H9 (cell line): ENCODE results near the gene CADPS2. TPM values are rescaled to one million over a fixed set of nuclear protein-coding genes. Genes with fewer than 3 reads are reported as not detected.

Source experiments
- DNase-seq: peaks from one replicate; pipeline ENCODE4 v3.0.0-alpha.2; 2017
- H2AFZ ChIP-seq: one replicate; pipeline ENCODE4 v1.6.1; 2013; ENCODE audit warnings: mild to moderate bottlenecking, low read length, control low read depth, moderate library complexity
- H2AK5ac ChIP-seq: 2 replicates; pipeline ENCODE4 v1.6.1; 2013; ENCODE audit warnings: low read length, control low read depth, mixed read lengths; ENCODE audit not compliant: insufficient read length
- H2BK120ac ChIP-seq: one replicate; pipeline ENCODE4 v1.6.1; 2013; ENCODE audit warnings: low read depth, mild to moderate bottlenecking, low read length, control low read depth, inconsistent platforms; ENCODE audit not compliant: poor library complexity, severe bottlenecking
- H2BK12ac ChIP-seq: 2 replicates; pipeline ENCODE4 v1.6.1; 2013; ENCODE audit warnings: low read length, control low read depth, mixed read lengths, low read depth; ENCODE audit not compliant: insufficient read length
- H2BK15ac ChIP-seq: 2 replicates; pipeline ENCODE4 v1.6.1; 2013; ENCODE audit warnings: low read depth, low read length, control low read depth
- H2BK20ac ChIP-seq: one replicate; pipeline ENCODE4 v1.6.1; 2013; ENCODE audit warnings: low read depth, mild to moderate bottlenecking, low read length, control low read depth, inconsistent platforms; ENCODE audit not compliant: poor library complexity, severe bottlenecking
- H2BK5ac ChIP-seq: 2 replicates; pipeline ENCODE4 v1.6.1; 2013; ENCODE audit warnings: low read length, control low read depth, mixed read lengths; ENCODE audit not compliant: insufficient read length
- H3K14ac ChIP-seq: 2 replicates; pipeline ENCODE4 v1.6.1; 2013; ENCODE audit warnings: low read length, control low read depth; ENCODE audit not compliant: insufficient read depth
- H3K18ac ChIP-seq: 2 replicates; pipeline ENCODE4 v1.6.1; 2013; ENCODE audit warnings: low read depth, mild to moderate bottlenecking, mixed read lengths, low read length, control low read depth; ENCODE audit not compliant: insufficient read length
- H3K23ac ChIP-seq: 2 replicates; pipeline ENCODE4 v1.6.1; 2013; ENCODE audit warnings: low read length, control low read depth, mixed read lengths, low read depth; ENCODE audit not compliant: insufficient read length
- H3K23me2 ChIP-seq: 2 replicates; pipeline ENCODE4 v1.6.1; 2013; ENCODE audit warnings: low read depth, mild to moderate bottlenecking, mixed read lengths, low read length, control low read depth; ENCODE audit not compliant: insufficient read length, poor library complexity, severe bottlenecking
- H3K27ac ChIP-seq: 2 replicates; pipeline ENCODE4 v1.5.1; 2013; ENCODE audit warnings: low read length, control low read depth, mixed read lengths, low read depth; ENCODE audit not compliant: insufficient read length
- H3K27me3 ChIP-seq: 2 replicates; pipeline ENCODE4 v1.6.1; 2013; ENCODE audit warnings: low read length, control low read depth, inconsistent platforms; ENCODE audit not compliant: insufficient read depth
- H3K4ac ChIP-seq: 2 replicates; pipeline ENCODE4 v1.6.1; 2013; ENCODE audit warnings: low read depth, mild to moderate bottlenecking, control low read depth, inconsistent platforms, low read length, moderate library complexity
- H3K4me1 ChIP-seq: 2 replicates; pipeline ENCODE4 v1.6.1; 2013; ENCODE audit warnings: low read length, control low read depth, inconsistent platforms; ENCODE audit not compliant: insufficient read depth
- H3K4me2 ChIP-seq: 2 replicates; pipeline ENCODE4 v1.6.1; 2013; ENCODE audit warnings: low read length, control low read depth, mixed read lengths; ENCODE audit not compliant: insufficient read length, insufficient read depth
- H3K56ac ChIP-seq: 2 replicates; pipeline ENCODE4 v1.6.1; 2013; ENCODE audit warnings: low read depth, mild to moderate bottlenecking, mixed read lengths, low read length, control low read depth; ENCODE audit not compliant: insufficient read length
- H3K79me1 ChIP-seq: 2 replicates; pipeline ENCODE4 v1.6.1; 2013; ENCODE audit warnings: low read depth, mild to moderate bottlenecking, moderate library complexity, low read length, control low read depth, inconsistent platforms; ENCODE audit not compliant: insufficient read depth, poor library complexity, severe bottlenecking
- H3K79me2 ChIP-seq: 2 replicates; pipeline ENCODE4 v1.6.1; 2013; ENCODE audit warnings: low read length, control low read depth, inconsistent platforms; ENCODE audit not compliant: insufficient read depth
- H3K9ac ChIP-seq: 2 replicates; pipeline ENCODE4 v1.6.1; 2013; ENCODE audit warnings: low read length, control low read depth, mixed read lengths; ENCODE audit not compliant: insufficient read length; ENCODE audit errors: extremely low read depth
- H3K9me3 ChIP-seq: one replicate; pipeline ENCODE4 v1.6.1; 2013; ENCODE audit warnings: low read depth, low read length, inconsistent platforms; ENCODE audit not compliant: control insufficient read depth
- H3T11ph ChIP-seq: one replicate; pipeline ENCODE4 v1.6.1; 2013; ENCODE audit warnings: mild to moderate bottlenecking, low read length, control low read depth, inconsistent platforms
- H4K20me1 ChIP-seq: one replicate; pipeline ENCODE4 v1.6.1; 2013; ENCODE audit not compliant: control insufficient read depth, insufficient read length, insufficient read depth
- H4K5ac ChIP-seq: 2 replicates; pipeline ENCODE4 v1.6.1; 2013; ENCODE audit warnings: low read depth, mild to moderate bottlenecking, mixed read lengths, low read length, control low read depth; ENCODE audit not compliant: insufficient read length
- H4K8ac ChIP-seq: replicated peaks from 2 replicates; pipeline ENCODE4 v1.6.1; 2013; ENCODE audit warnings: low read length, control low read depth, mixed read lengths, low read depth; ENCODE audit not compliant: insufficient read length
- H4K91ac ChIP-seq: 2 replicates; pipeline ENCODE4 v1.6.1; 2013; ENCODE audit warnings: low read depth, mild to moderate bottlenecking, moderate library complexity, mixed read lengths, low read length, control low read depth; ENCODE audit not compliant: insufficient read length
- H3K27ac Mint-ChIP-seq, 3 experiments: 2 replicates in 2 of 3; 3 replicates in 1 of 3; pipeline ENCODE4 v1.8.0; 2020 to 2021; ENCODE audit warnings: mixed read lengths in 3 of 3, mild to moderate bottlenecking in 1 of 3, moderate library complexity in 1 of 3
- H3K27me3 Mint-ChIP-seq: 2 replicates; pipeline ENCODE4 v1.8.0; 2021; ENCODE audit warnings: low read depth, mild to moderate bottlenecking, moderate library complexity, mixed read lengths
- H3K36me3 Mint-ChIP-seq, 3 experiments: 2 replicates in 2 of 3; 3 replicates in 1 of 3; pipeline ENCODE4 v1.8.0; 2020 to 2021; ENCODE audit warnings: low read depth in 3 of 3, mixed read lengths in 3 of 3; ENCODE audit not compliant: insufficient read depth in 1 of 3
- H3K4me1 Mint-ChIP-seq, 2 experiments: 2 replicates each; pipeline ENCODE4 v1.8.0; 2020; ENCODE audit warnings: mixed read lengths in 2 of 2
- H3K4me3 Mint-ChIP-seq, 2 experiments: 2 replicates in 1 of 2; 3 replicates in 1 of 2; pipeline ENCODE4 v1.8.0; 2020 to 2021; ENCODE audit warnings: mild to moderate bottlenecking in 2 of 2, mixed read lengths in 2 of 2, moderate library complexity in 1 of 2
- H3K9me3 Mint-ChIP-seq, 2 experiments: 2 replicates in 1 of 2; 3 replicates in 1 of 2; pipeline ENCODE4 v1.8.0; 2020; ENCODE audit warnings: mild to moderate bottlenecking in 2 of 2, mixed read lengths in 2 of 2, moderate library complexity in 1 of 2
- WGBS: extraction: QIAGEN DNeasy Blood & Tissue Kit; methylation state at CpG from one replicate; pipeline ENCODE4 v1.1.7; 2013; ENCODE audit warnings: missing lambda C conversion rate, low lambda C conversion rate, mixed read lengths; ENCODE audit not compliant: insufficient read length; ENCODE audit errors: extremely low coverage; 5-methylcytosine and 5-hydroxymethylcytosine counted together
- total RNA-seq: library from RNA; stranded (reverse); gene quantifications from 2 replicates; pipeline ENCODE4 v1.2.1, GENCODE V29; 2021
- TF ChIP-seq, protein P1 (sequence below): fragments of 200-600 bp; sonication (generic); conservative IDR thresholded peaks from 3 replicates; pipeline ENCODE4 v1.8.0; 2021; ENCODE audit warnings: antibody characterized with exemption, mild to moderate bottlenecking

The CADPS2 gene
- total RNA-seq, 1 experiment from 2014 or later, result 7.1 TPM

DNA sequence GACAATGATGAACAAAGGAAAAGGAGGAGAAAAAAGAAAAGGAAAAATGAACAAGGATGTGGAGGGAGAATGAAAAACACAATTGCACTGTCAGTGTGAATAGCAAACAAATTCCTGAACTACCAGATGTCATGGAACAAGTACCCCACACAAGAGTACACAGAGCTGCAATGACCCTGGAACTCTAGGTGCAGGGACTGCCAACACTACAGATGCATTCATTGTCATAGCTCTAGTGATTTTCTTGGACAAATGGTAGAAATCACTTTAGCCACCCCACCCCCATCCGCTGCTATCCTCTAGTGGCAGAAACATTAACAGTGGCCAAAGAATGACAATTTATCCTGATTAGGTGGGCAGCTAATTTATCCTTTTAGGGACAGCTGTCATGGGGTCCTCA lies 190.4 kb downstream of the CADPS2 start:
- H3K9me3 ChIP-seq, result peaks cover 5% of the 10 kb centered on the region
- H4K91ac ChIP-seq, result no peak overlapping the region
- no peak overlapping the region for H3K27ac ChIP-seq
- no peak overlapping the region for H4K5ac ChIP-seq
- H4K8ac ChIP-seq, result no peak overlapping the region
- no peak overlapping the region for H2BK15ac ChIP-seq
- DNase-seq, result no peak
- no peaks in the 10 kb centered on the region for H3K79me1 ChIP-seq
- peaks cover 10 to 13% of the 10 kb centered on the region in 2 experiments for H3K9me3 Mint-ChIP-seq
- H3K79me2 ChIP-seq, result no peaks in the 10 kb centered on the region
- H3K36me3 Mint-ChIP-seq, result peaks cover 9 to 12% (median 9%) of the 10 kb centered on the region in 3 experiments
- no peak overlapping the region for H3K23ac ChIP-seq
- H3K23me2 ChIP-seq, result no peaks in the 10 kb centered on the region
- H3K14ac ChIP-seq, result no peak overlapping the region
- no peak overlapping the region for H3K4ac ChIP-seq
- no peaks in the 10 kb centered on the region for H4K20me1 ChIP-seq
- no peak overlapping the region for H2AK5ac ChIP-seq
- no peak overlapping the region for H3K9ac ChIP-seq
- H2BK5ac ChIP-seq, result no peak overlapping the region
- H3K4me1 Mint-ChIP-seq, result peaks cover 10 to 11% of the 10 kb centered on the region in 2 experiments
- H3K4me2 ChIP-seq, result no peak overlapping the region
- no CpG with 5 or more reads among the region's 1 CpG for WGBS
- H3K4me3 Mint-ChIP-seq, result no peak overlapping the region
- no peak overlapping the region for H3K27ac Mint-ChIP-seq
- no peak overlapping the region for H3K56ac ChIP-seq
- no peak overlapping the region for H3T11ph ChIP-seq
- H2BK120ac ChIP-seq, result no peak overlapping the region
- no peaks in the 10 kb centered on the region for H3K27me3 ChIP-seq
- no peaks in the 10 kb centered on the region for H3K27me3 Mint-ChIP-seq
- TF ChIP-seq, protein P1, sequence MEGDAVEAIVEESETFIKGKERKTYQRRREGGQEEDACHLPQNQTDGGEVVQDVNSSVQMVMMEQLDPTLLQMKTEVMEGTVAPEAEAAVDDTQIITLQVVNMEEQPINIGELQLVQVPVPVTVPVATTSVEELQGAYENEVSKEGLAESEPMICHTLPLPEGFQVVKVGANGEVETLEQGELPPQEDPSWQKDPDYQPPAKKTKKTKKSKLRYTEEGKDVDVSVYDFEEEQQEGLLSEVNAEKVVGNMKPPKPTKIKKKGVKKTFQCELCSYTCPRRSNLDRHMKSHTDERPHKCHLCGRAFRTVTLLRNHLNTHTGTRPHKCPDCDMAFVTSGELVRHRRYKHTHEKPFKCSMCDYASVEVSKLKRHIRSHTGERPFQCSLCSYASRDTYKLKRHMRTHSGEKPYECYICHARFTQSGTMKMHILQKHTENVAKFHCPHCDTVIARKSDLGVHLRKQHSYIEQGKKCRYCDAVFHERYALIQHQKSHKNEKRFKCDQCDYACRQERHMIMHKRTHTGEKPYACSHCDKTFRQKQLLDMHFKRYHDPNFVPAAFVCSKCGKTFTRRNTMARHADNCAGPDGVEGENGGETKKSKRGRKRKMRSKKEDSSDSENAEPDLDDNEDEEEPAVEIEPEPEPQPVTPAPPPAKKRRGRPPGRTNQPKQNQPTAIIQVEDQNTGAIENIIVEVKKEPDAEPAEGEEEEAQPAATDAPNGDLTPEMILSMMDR, result no peak
- no peak overlapping the region for H3K18ac ChIP-seq
- H2AFZ ChIP-seq, result no peak overlapping the region
- H2BK12ac ChIP-seq, result no peak overlapping the region
- no peaks in the 10 kb centered on the region; the same call in 1 of the 2 replicates for H3K4me1 ChIP-seq
- no peak overlapping the region for H2BK20ac ChIP-seq
